ENCODE data around the gene NFATC2.

NFATC2 gene

GRCh38 chr20:51398083-51398482, 144.4 kb downstream of the NFATC2 start:
- peak overlapping the region; percentile 55; the same call in 1 of the 2 replicates for H3K9ac ChIP-seq
- H3K27me3 ChIP-seq: no peaks in the 10 kb centered on the region
- no peak overlapping the region for H3K4me3 ChIP-seq
- H4K20me1 ChIP-seq: no peaks in the 10 kb centered on the region
- peak overlapping the region; percentile 66 for H3K27ac ChIP-seq
- H3K4me2 ChIP-seq: peak overlapping the region; percentile 88
- peaks cover 9% of the 10 kb centered on the region for H3K36me3 ChIP-seq
- H3K9me3 ChIP-seq: no peaks in the 10 kb centered on the region
- no peak for TF ChIP-seq Cebpa-rat (IDR thresholded peaks at IDR 0.05)
- H3K4me1 ChIP-seq: peaks cover 90% of the 10 kb centered on the region

GRCh38 chr20:51397137-51397536, 145.4 kb downstream of the NFATC2 start:
- Histone ChIP-seq H3K4me2 (peak overlapping the region; percentile 88), H3K9me3 (no peaks in the 10 kb centered on the region), H3K4me1 (peaks cover 90% of the 10 kb centered on the region), H3K9ac (peak overlapping the region; percentile 55; the same call in 1 of the 2 replicates), H3K27ac (peak overlapping the region; percentile 66), H3K4me3 (no peak overlapping the region), H3K36me3 (peaks cover 19% of the 10 kb centered on the region), H4K20me1 (no peaks in the 10 kb centered on the region), H3K27me3 (no peaks in the 10 kb centered on the region)
- TF ChIP-seq Cebpa-rat (IDR thresholded peaks at IDR 0.05): no peak

- Histone ChIP-seq H3K9me3 (no peaks in the 10 kb centered on the region), H3K27ac (peak overlapping the region; percentile 66), H3K9ac (peak overlapping the region; percentile 35; the same call in 1 of the 2 replicates)
Measured at GRCh38 chr20:51396365-51396909, 146.1 kb downstream of the NFATC2 start.

GRCh38 chr20:51394706-51395105, 147.8 kb downstream of the NFATC2 start:
- H3K4me2 ChIP-seq: peak overlapping the region; percentile 90; the same call in 1 of the 2 replicates
- no peak overlapping the region for H3K27ac ChIP-seq
- peaks cover 29% of the 10 kb centered on the region for H3K36me3 ChIP-seq
- H3K4me3 ChIP-seq: no peak overlapping the region
- H3K27me3 ChIP-seq: no peaks in the 10 kb centered on the region
- H3K4me1 ChIP-seq: peaks cover 90% of the 10 kb centered on the region
- no peaks in the 10 kb centered on the region for H4K20me1 ChIP-seq
- no peaks in the 10 kb centered on the region for H3K9me3 ChIP-seq
- H3K9ac ChIP-seq: no peak overlapping the region
- TF ChIP-seq Cebpa-rat (IDR thresholded peaks at IDR 0.05): no peak

More at GRCh38 chr20:51396365-51396909, 146.1 kb downstream of the NFATC2 start:
- peaks cover 19% of the 10 kb centered on the region for H3K36me3 ChIP-seq
- peaks cover 90% of the 10 kb centered on the region for H3K4me1 ChIP-seq
- no peak for TF ChIP-seq Cebpa-rat (IDR thresholded peaks at IDR 0.05)
- no peaks in the 10 kb centered on the region for H4K20me1 ChIP-seq
- no peaks in the 10 kb centered on the region for H3K27me3 ChIP-seq
- H3K4me2 ChIP-seq: peak overlapping the region; percentile 88
- H3K4me3 ChIP-seq: no peak overlapping the region

GRCh38 chr20:51393571-51393970, 148.9 kb downstream of the NFATC2 start:
- Histone ChIP-seq H3K27ac (peak overlapping the region; percentile 39; the same call in 1 of the 2 replicates), H4K20me1 (no peaks in the 10 kb centered on the region), H3K9ac (no peak overlapping the region), H3K4me3 (no peak overlapping the region), H3K4me1 (peaks cover 90% of the 10 kb centered on the region), H3K9me3 (peaks cover 6% of the 10 kb centered on the region; the same call in 1 of the 2 replicates), H3K4me2 (peak overlapping the region; percentile 90), H3K27me3 (no peaks in the 10 kb centered on the region), H3K36me3 (peaks cover 29% of the 10 kb centered on the region)
- TF ChIP-seq Cebpa-rat (IDR thresholded peaks at IDR 0.05): no peak

- no peak for TF ChIP-seq Cebpa-rat (IDR thresholded peaks at IDR 0.05)
- H3K36me3 ChIP-seq: peaks cover 35% of the 10 kb centered on the region
- peaks cover 88% of the 10 kb centered on the region for H3K4me1 ChIP-seq
- no peaks in the 10 kb centered on the region for H4K20me1 ChIP-seq
- H3K9me3 ChIP-seq: peaks cover 7% of the 10 kb centered on the region; the same call in 1 of the 2 replicates
- peak overlapping the region; percentile 90 for H3K4me2 ChIP-seq
- H3K27ac ChIP-seq: no peak overlapping the region
- no peak overlapping the region for H3K4me3 ChIP-seq
- no peak overlapping the region for H3K9ac ChIP-seq
- no peaks in the 10 kb centered on the region for H3K27me3 ChIP-seq
Measured at GRCh38 chr20:51392614-51393186, 149.8 kb downstream of the NFATC2 start.

GRCh38 chr20:51391926-51392325, 150.6 kb downstream of the NFATC2 start:
- Histone ChIP-seq H3K9me3 (peaks cover 7% of the 10 kb centered on the region; the same call in 1 of the 2 replicates), H3K9ac (no peak overlapping the region), H3K4me2 (peak overlapping the region; percentile 90), H3K4me3 (no peak overlapping the region), H3K36me3 (peaks cover 42% of the 10 kb centered on the region), H3K27ac (no peak overlapping the region), H4K20me1 (no peaks in the 10 kb centered on the region), H3K27me3 (no peaks in the 10 kb centered on the region), H3K4me1 (peaks cover 88% of the 10 kb centered on the region)
- no peak for TF ChIP-seq Cebpa-rat (IDR thresholded peaks at IDR 0.05)

GRCh38 chr20:51389543-51390264, 152.8 kb downstream of the NFATC2 start:
- Histone ChIP-seq H3K9me3 (peaks cover 7% of the 10 kb centered on the region; the same call in 1 of the 2 replicates), H3K9ac (peak overlapping the region; percentile 57), H4K20me1 (no peaks in the 10 kb centered on the region), H3K4me3 (peak overlapping the region; percentile 27; the same call in 1 of the 2 replicates), H3K36me3 (peaks cover 35% of the 10 kb centered on the region), H3K27me3 (no peaks in the 10 kb centered on the region), H3K4me1 (peaks cover 79% of the 10 kb centered on the region), H3K27ac (peak overlapping the region; percentile 85), H3K4me2 (peak overlapping the region; percentile 90)
- no peak for TF ChIP-seq Cebpa-rat (IDR thresholded peaks at IDR 0.05)

GRCh38 chr20:51388756-51389542, 153.6 kb downstream of the NFATC2 start:
- Histone ChIP-seq H3K9me3 (peaks cover 7% of the 10 kb centered on the region; the same call in 1 of the 2 replicates), H3K9ac (peak overlapping the region; percentile 57), H3K27me3 (no peaks in the 10 kb centered on the region), H3K4me1 (peaks cover 72% of the 10 kb centered on the region), H3K36me3 (peaks cover 33% of the 10 kb centered on the region), H3K4me3 (no peak overlapping the region), H3K27ac (peak overlapping the region; percentile 85), H4K20me1 (no peaks in the 10 kb centered on the region), H3K4me2 (peak overlapping the region; percentile 90)
- no peak for TF ChIP-seq Cebpa-rat (IDR thresholded peaks at IDR 0.05)

Measured in BLaER1 (cell line).